ENCODE data around the gene LIN9.
"Not testable (repeated sequence)": the region's sequence is repeated elsewhere in the genome, so short reads cannot be mapped to it uniquely, and the experiment has no call there.

Gene LIN9, protein sequence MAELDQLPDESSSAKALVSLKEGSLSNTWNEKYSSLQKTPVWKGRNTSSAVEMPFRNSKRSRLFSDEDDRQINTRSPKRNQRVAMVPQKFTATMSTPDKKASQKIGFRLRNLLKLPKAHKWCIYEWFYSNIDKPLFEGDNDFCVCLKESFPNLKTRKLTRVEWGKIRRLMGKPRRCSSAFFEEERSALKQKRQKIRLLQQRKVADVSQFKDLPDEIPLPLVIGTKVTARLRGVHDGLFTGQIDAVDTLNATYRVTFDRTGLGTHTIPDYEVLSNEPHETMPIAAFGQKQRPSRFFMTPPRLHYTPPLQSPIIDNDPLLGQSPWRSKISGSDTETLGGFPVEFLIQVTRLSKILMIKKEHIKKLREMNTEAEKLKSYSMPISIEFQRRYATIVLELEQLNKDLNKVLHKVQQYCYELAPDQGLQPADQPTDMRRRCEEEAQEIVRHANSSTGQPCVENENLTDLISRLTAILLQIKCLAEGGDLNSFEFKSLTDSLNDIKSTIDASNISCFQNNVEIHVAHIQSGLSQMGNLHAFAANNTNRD

DNA sequence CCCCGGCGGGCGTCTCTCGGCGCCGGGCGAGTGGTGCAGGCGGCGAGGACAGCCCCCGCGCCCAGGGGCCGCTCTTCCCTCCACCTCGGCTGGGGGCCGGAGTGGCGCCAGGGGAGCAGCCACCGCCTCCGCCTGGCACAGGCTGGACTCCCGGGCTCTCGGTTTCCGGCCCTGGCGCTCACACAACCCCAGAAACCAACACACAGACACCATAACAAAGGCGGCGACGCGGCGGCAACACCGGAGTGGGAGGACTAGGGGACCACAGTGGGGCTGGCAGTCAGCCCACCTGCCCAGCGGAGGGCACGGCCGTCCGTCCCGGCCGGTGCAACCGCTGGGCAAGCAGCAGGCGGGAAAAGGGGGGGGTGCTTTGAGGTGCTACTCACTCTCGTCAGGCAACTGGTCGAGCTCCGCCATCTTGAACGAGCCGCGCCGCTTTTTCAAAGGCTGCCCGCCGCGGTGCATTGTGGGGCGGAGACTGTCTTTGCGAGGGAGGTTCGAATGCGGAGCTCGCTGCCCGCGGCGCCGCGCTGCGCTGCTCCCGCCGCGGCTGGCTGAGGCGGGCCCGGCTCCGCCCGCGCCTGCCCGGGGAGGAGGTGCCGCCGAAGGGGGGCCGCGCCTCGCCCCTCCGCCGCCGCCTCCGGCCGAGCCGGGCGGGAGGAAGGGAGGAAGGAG lies at the start of gene LIN9:
LIN9 (minus strand) TSS at position 442 of the 675 bp plus-strand sequence; CDS start at position 417, 25 bp downstream.
- peak; percentile 77 for DNase-seq

- DNase-seq = no peak
These were observed 48.5 kb upstream of the LIN9 start for GRCh38 chr1:226357416-226357815.

DNA sequence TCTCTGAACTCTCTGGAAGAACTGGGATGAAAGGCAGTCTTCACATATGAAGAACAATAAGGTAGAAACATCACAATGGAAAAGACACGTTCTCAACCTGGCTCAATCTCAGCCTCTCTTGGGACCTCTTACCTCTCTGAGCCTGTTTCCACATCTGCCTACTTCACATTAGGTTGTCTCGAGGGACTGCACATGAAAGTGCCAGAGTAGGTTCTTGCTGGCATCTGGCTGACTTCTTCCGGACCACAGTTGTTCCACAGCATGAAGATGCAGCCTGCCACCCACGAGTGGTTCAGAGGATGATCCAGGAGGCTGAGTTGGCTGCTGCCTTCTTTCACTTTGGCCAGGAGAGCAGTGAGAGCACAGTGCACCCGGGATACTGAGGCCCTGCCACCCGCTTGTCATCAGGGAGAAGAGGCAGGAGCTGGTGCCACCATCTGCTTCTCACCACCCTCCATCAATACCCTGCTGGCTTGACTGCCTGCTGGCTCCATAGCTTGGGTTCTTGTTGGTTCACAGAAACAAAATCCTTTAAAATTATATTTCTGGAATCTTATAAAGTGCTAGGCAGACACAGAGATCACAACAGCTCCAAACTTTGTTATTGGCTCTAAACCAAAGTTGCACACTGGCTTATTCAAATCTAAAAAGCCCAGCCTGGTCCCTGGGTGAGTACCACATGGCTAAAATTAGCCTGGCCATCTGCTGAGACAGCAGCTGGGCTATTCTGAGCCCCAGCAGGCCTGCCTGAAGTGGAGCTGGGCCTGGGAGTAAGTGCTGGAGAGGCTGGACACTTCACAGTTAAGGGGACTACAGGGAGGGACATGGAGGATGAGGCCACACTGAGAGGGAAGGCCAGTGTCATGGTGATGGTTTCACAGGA lies 46.9 kb upstream of the LIN9 start:
- peak; percentile 86 for DNase-seq

GRCh38 chr1:226355016-226355415 lies 46.1 kb upstream of the LIN9 start:
- no peak for DNase-seq

DNA sequence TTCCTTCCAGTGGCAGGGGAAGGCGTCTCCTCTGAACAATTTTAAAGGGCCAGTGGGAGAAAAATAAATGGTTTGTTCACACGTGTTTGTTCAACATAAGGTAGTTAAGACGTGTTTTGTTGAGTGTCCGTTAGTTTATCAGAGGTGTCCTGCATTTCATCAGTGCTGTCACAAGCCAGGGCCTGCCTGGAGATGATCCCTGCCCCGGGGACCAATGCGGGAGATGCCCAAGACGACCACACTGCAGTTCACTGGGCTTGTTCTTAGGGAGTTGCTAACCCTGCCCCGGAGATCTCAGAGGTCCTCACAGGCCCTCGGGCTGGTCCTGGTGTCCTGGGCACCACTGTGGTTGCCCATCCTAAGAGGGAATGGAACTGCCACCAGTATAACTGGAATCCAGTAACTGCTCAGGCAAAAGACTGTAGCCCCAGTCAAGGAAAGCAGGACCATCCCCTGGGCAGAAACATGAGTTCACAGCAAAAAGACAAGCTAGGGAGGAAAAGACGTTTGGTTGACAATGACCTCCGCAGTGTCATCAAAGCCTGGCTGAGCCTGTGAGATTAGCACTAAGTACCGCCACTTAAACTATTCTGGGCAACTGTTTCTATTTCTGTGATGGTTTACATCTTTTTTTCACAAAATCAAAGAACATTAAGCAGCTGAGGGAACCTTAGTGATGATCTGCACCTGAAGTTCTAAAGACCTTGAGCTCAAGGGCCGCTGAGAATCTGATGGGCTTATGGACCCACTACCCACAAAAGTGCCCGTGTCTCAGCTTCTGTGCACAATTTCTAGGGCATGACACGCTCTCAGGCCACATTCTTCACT lies 44.9 kb upstream of the LIN9 start:
- DNase-seq = no peak

DNA sequence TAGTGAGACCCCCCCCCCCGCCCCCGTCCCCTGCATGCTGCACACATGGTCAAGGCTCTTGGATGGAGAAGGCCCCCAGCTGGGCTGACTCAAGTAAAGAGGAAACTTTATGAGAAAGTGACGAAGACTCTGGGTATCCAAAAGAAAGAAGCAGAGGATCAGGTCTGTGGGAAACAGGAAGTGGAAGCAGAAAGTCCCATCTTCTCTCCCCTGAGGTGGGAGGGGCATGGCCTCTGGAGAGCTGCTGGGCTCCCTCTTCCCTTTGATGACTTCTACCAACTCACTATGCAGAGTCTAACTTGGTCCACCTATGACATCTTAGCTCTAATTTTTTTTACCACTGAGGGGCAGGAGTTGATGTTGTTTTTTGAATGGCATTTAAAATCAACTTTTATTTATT lies 42.7 kb upstream of the LIN9 start:
- DNase-seq = no peak

DNA sequence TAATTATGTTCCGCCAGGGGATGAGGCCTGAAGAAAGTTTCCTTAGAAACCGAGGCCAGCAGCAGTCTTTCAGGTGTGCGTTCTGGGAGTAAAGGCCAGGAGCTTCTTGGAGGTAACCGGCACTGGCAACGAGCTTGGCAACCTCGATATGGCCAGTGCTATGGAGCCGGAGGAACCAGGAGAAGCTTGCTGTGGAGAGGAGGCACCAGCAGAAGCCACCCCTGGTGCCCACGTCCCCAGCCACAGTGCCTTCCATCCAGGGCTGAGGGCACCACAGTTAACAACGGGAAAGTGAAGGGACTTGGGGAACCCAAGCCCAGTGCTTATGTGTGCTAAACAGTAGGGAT lies 41.5 kb upstream of the LIN9 start:
- no peak for DNase-seq

GRCh38 chr1:226349801-226350518 lies 41.0 kb upstream of the LIN9 start:
- DNase-seq = no peak

GRCh38 chr1:226349081-226349480 lies 40.1 kb upstream of the LIN9 start:
- DNase-seq = no peak

- DNase-seq = no peak
These were observed 35.7 kb upstream of the LIN9 start for GRCh38 chr1:226344441-226345259.

DNA sequence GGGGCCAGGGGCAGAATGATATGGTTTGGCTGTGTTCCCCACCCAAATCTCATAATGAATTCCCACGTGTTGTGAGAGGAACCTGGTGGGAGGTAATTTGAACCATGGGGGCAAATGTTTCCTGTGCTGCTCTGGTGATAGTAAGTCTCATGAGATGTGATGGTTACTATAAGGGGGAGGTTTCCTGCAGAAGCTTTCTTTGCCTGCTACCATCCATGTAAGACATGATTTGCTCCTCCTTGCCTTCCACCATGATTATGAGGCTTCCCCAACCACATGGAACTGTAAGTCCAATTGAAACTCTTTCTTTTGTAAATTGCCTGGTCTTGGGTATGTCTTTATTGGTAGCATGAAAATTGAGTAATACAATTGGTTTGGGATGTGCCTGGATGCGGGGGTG lies 33.7 kb upstream of the LIN9 start:
- no peak for DNase-seq

DNA sequence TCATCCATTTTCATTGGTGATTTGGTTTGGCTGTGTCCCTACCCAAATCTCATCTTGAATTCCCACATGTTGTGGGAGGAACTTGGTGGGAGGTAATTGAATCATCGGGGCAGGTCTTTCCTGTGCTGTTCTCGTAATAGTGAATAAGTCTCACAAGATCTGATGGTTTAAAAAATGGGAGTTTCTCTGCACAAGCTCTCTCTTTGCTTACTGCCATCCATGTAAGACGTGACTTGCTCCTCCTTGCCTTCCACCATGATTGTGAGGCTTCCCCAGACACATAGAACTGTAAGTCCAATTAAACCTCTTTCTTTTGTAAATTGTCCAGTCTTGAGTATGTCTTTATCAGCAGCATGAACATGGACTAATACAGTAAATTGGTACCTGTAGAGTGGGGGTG lies 31.1 kb upstream of the LIN9 start:
- not testable (repeated sequence) for DNase-seq

- DNase-seq = no peak
These were observed 28.4 kb upstream of the LIN9 start for GRCh38 chr1:226337276-226337875.

DNA sequence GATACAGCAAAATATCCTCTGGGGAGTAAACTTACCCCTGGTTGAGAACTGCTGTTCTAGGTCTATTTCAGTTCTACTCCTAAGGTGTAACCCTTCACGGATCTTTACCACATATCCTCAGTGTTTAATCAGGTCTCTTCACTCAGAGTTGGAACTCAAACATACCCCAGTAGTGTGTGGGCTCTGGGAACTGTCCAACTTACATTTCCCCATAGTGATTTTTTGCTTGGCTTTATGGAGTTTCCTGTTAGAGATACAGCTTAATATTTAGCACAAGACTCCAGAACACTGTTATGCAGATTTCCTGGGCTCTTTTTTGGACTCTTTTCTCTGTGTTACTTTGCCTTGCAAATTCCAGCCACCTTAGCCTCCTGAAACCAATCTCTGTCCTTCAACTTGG lies 26.7 kb upstream of the LIN9 start:
- DNase-seq = no peak

DNA sequence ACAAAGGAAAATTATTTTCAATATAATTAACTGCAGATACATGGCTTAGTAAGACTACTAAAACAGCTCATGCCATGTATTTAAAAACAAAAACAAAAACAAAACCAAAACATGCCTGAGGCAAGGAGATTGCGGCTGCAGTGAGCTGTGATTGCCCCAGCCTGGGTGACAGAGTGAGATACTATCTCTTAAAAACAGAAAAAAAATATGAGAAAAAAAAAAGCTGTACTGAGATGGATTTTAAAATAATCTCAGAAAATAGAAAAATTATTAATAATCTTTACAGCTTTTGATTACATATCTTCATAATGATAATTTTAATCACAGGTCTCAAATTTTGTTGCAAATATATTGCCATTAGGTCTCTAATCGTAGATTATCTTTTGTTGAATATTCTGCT lies 24.0 kb upstream of the LIN9 start:
- no peak for DNase-seq

GRCh38 chr1:226329237-226329636 lies 20.3 kb upstream of the LIN9 start:
- DNase-seq = no peak

DNA sequence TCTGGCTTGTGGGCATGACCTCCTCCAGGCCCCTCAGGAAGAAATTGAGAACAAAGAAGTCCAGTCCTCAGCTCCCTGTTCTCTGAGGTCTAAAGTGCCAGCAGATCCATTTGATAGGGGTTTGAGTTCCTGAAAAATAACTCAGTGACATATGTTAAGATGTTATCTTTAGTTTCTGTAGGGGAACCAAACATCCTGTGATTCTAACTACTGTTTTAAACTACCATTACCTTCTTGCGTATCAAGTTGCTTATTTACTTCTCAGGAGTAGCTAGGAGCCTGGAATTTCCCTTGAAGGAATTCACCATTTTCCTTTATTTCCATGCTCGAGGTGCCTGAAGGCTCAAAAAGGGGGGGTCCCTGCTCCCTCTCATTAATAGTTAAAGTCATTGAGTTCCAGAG lies 18.8 kb upstream of the LIN9 start:
- peak; percentile 75 for DNase-seq

- no peak for DNase-seq
These were observed 16.2 kb upstream of the LIN9 start for GRCh38 chr1:226325178-226325577.

DNA sequence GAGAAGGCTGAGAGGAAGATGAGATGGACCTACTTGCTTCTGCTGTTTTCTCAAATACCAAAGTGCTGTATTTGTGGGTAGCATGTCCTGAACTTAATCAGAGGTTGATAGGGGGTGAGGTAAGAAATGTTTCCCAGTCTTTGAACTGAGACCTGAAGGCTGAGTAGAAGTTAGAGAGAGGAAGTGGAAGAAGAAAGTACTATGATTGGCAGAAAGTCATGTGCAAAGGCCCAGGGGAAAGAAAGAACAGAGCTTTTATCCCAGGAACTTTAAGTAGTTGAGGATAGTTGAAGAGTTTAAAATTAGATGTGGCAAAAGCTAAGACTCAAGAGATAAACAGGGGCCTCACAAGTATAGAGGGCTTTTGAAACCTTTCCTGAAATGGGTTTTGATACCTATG lies 15.5 kb upstream of the LIN9 start:
- no peak for DNase-seq

GRCh38 chr1:226322986-226323385 lies 14.0 kb upstream of the LIN9 start:
- no peak for DNase-seq
